Peyer's patch (tissue), 4 donors: ENCODE data around the gene FAM184B.

Source experiments
- CTCF ChIP-seq, 6 experiments: fragments of 450-650 bp in 4 of 6; fragments of 200-600 bp in 2 of 6; sonication (generic) in 1 of 6; IDR thresholded peaks; one replicate each; pipeline ENCODE4 v1.5.1; 2017 to 2019; ENCODE audit warnings: antibody characterized with exemption in 6 of 6, mild to moderate bottlenecking in 3 of 6, moderate library complexity in 1 of 6
- POLR2A ChIP-seq, 2 donors: fragments of 450-650 bp; IDR thresholded peaks; one replicate each; pipeline ENCODE4 v1.5.1; 2017; ENCODE audit warnings: antibody characterized with exemption in 2 of 2, mild to moderate bottlenecking in 2 of 2, moderate library complexity in 2 of 2

GRCh38 chr4:17667653-17668201, 113.7 kb downstream of the FAM184B start:
- TF ChIP-seq CTCF (IDR thresholded peaks at IDR 0.05) (no peak), POLR2A (IDR thresholded peaks at IDR 0.05) (no peak)
